ENCODE data around the gene SRGN.

- no peak for TF ChIP-seq CTCF (IDR thresholded peaks at IDR 0.05; ENCODE audit: low read length)
- no peak for TF ChIP-seq EZH2phosphoT487 (IDR thresholded peaks at IDR 0.05; ENCODE audit: low read length)
- no peak for TF ChIP-seq EZH2 (optimal IDR thresholded peaks at IDR 0.05; ENCODE audit: low read depth, low read length)
These were observed 7.7 kb upstream of the SRGN start for GRCh38 chr10:69080226-69080625.
